ENCODE measurements around the gene NEMP1.

The NEMP1 gene

DNA sequence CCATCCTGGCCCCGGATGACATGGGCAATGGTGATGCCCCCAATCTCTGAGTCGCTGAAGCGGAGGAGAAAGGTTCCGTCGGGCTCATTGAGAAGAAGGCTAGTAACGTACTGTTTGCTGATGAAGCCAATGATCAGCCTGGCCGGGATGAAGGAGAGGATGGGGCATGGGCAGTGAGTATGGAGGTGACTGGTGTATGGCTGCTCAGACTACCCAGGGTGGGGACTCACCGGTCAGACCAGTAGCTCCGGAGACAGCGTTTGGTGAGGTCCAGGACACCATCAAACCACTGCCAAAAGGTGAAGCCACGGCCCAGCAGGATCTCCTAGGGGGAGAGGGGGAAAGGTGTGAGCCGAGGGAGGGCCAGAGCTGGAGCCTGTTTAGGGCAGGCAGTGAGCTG lies 21.2 kb upstream of the NEMP1 start:
- DNase-seq (ENCODE audit: low spot score): no peak
- TF ChIP-seq CTCF (conservative IDR thresholded peaks at IDR 0.05; ENCODE audit: low read depth): no peak
- ChIA-PET CTCF (interaction anchor here (0.6 to 0.7 kb wide), 2 partner anchors 87 to 140 kb away, joined by 4 to 8 read pairs; no protein-coding TSS in a partner anchor), POLR2A (ENCODE audit: low non-redundant PET) (interaction anchor here (1.4 kb wide), 1 partner anchor 12 kb away, joined by 3 read pairs; no protein-coding TSS in a partner anchor)
- H3K27ac ChIP-seq: peak overlapping the region; percentile 60

DNA sequence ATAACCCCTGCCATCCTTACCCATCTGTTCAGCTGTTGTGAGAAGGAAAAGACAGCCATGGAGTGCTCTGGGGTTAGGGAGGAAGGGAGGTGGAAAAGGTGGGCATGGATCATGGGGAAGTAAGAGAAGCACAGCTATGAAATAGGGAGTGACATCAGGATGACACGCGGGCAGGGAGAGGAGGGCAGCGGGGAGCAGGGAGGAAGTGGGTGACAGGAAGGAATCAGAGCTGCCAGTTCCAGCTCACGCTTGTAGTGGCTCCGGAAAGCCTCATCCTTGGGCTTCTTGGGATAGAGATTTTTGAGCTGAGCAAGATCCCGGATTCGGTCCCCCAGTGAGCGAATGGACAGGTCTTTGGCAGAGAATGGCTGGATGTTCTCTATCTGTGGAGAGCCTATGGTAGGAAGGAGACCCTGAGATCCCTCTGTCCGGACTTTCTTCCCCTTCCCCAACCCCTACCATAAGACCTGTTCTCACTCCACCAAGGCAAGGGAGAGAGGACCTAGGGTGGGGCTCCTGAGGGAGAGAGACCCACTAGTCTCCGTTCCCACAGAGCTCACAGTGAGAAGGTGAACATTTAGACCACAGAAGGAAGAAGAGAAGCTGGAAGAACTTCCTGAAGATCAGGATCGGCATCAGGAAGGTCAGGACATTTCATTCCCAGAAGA lies 20.6 kb upstream of the NEMP1 start:
- peak overlapping the region; percentile 60 for H3K27ac ChIP-seq
- POLR2A ChIA-PET (ENCODE audit: low non-redundant PET): interaction anchor here (1.0 to 1.4 kb wide), 2 partner anchors 12 to 13 kb away, joined by 3 to 9 read pairs; partner anchors contain the start of gene STAT6
- DNase-seq (ENCODE audit: low spot score): no peak
- no peak for TF ChIP-seq CTCF (conservative IDR thresholded peaks at IDR 0.05; ENCODE audit: low read depth)
- CTCF ChIA-PET: interaction anchor here (0.6 to 1.4 kb wide), 3 partner anchors 30 to 140 kb away, joined by 4 read pairs; no protein-coding TSS in a partner anchor

GRCh38 chr12:57098546-57098945 lies 20.0 kb upstream of the NEMP1 start:
- ChIA-PET CTCF (interaction anchor here (1.1 to 1.4 kb wide), 2 partner anchors 29 to 84 kb away, joined by 4 read pairs; no protein-coding TSS in a partner anchor), POLR2A (ENCODE audit: low non-redundant PET) (interaction anchor here (1.0 kb wide), 1 partner anchor 13 kb away, joined by 9 read pairs; the partner anchor contains the start of gene STAT6)
- no peak for TF ChIP-seq CTCF (conservative IDR thresholded peaks at IDR 0.05; ENCODE audit: low read depth)
- H3K27ac ChIP-seq: peak overlapping the region; percentile 60
- DNase-seq (ENCODE audit: low spot score): no peak

GRCh38 chr12:57097554-57097835 lies 18.9 kb upstream of the NEMP1 start:
- peak overlapping the region; percentile 100 for H3K27ac ChIP-seq
- TF ChIP-seq CTCF (conservative IDR thresholded peaks at IDR 0.05; ENCODE audit: low read depth): no peak
- CTCF ChIA-PET: interaction anchor here (0.6 kb wide), 1 partner anchor 79 kb away, joined by 3 read pairs; no protein-coding TSS in a partner anchor
- DNase-seq (ENCODE audit: low spot score): no peak
- POLR2A ChIA-PET (ENCODE audit: low non-redundant PET): interaction anchor here (0.7 to 2.4 kb wide), 3 partner anchors 12 to 30 kb away, joined by 3 to 10 read pairs (median 4); partner anchors contain the start of gene STAT6

- CTCF ChIA-PET: interaction anchor here (2.5 kb wide), 1 partner anchor 15 kb away, joined by 11 read pairs; the partner anchor contains the start of gene STAT6
- no peak for TF ChIP-seq CTCF (conservative IDR thresholded peaks at IDR 0.05; ENCODE audit: low read depth)
- H3K27ac ChIP-seq: peak overlapping the region; percentile 100
- DNase-seq (ENCODE audit: low spot score): no peak
- POLR2A ChIA-PET (ENCODE audit: low non-redundant PET): interaction anchor here (0.6 to 2.4 kb wide), 5 partner anchors 8 to 15 kb away, joined by 3 to 10 read pairs (median 3); partner anchors contain the start of gene STAT6
Measured at GRCh38 chr12:57096748-57097553, 18.4 kb upstream of the NEMP1 start.

DNA sequence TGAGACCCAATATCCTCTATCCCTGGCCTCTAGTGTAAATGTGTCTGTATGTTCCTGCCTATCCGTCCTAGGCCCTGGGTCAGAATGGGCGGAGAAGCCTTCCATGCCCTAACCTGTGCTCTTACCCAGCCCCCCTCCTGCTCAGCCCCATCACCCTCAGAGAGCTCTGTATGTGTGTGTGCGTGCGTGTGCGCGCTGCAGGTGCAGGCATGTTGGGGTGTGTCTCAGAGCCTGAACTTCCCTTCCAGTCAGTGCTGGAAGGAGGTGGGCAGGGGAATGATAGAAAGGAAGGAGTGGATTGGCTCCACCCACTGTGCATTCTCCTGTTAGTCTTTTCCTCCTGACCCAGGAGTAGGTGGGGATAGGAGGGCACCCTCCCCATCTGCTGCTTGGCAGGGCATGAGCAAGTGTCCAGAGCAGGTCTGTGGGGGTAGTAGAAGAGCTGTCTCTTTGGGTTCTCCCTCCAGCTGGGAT lies 17.5 kb upstream of the NEMP1 start:
- H3K27ac ChIP-seq: peak overlapping the region; percentile 100
- ChIA-PET CTCF (interaction anchor here (2.5 kb wide), 1 partner anchor 16 kb away, joined by 11 read pairs; the partner anchor contains the start of gene STAT6), POLR2A (ENCODE audit: low non-redundant PET) (interaction anchor here (0.6 to 2.4 kb wide), 4 partner anchors 9 to 16 kb away, joined by 3 to 10 read pairs (median 3); partner anchors contain the start of gene STAT6)
- peak; percentile 96 for DNase-seq (ENCODE audit: low spot score)
- TF ChIP-seq CTCF (conservative IDR thresholded peaks at IDR 0.05; ENCODE audit: low read depth): no peak

All from RWPE1 (cell line).